ENCODE measurements around the gene ZNF750.
A peak's percentile ranks its signal among the peaks of the same experiment; 100 is the strongest.

Gene ZNF750

DNA sequence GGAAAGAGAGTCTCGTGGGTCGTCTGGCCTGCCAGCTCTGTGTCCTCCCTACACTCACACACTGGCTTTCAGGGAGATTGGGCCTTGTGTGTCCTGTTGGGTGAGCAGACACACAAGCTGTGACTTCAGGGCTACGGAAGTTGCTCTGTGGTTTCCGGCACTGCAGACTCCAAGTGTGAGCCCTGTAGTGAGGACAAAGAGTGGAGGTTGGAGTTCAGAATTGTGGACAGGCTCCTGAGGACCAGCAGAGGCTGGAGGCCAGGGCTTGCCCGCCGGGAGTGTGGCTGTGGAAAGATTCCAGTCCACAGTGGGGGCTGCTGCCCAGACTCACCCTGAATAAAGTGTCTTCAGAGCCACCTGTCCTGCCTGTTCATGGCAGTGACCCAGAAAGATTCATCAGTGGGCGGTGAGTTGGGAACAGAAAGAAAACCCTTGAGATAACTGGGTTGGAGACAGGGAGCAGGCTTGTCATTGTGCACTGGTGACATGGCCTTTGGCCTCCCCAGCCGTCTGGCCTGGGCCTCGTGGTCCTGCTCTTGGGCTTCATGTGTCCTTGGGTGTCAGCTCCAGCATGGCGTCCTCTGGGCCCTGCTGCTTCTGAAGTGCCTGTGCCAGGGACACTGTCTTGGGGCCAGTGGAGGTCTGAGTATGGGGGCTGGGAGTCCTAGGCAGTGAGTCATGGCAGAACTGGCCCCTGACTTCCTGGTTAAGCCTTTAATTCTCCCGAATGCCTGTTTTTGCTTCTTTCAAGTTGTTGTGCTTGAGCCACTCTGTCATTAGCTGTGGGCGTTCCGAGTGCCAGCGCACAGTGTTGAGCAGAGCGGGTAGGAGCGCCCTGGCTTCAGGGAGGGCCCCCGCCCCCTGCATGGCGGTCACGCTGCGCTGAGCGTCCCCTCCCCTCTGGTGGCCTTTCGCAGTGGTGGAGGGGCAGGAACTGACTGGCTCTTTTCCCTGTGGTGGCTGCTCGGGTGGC, 19.9 kb upstream of the ZNF750 start:
- no peak for DNase-seq (ENCODE audit: low read depth)

DNA sequence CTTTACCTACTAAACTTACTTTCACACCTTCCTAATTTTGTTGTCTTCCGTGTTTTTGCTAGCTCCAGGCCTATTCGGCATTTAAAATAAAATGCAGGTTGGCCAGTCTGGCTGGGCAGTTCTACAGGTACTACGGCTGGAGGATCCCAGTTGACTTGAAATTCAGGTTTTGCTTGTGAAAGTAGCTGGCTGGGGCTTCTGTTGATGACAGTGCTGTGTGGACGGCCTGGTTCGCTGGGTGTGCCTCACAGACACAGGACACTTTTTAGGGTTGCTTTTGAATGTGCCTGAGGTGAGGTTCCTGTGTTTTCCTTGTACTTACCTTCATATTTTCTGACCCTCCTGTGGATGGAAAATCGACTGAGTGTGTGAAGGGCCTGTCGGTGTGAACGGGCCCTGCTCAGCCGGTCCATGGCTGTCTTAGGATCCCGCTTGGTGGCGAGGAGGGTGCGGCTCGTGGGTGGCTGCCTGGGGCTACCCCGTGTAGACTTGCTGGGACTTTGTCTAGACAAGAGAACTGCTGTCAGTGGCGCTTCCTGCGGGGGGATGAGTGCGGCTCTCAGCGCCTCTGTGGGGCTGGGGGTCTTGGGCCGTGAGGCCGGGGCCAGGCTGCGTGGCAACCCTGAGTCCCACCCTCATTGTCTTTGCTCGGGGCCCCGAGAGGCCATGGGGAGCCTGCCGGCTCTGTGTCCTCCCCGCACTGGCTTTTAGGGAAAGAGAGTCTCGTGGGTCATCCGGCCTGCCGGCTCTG, 18.7 kb upstream of the ZNF750 start:
- DNase-seq (ENCODE audit: low read depth), result no peak

DNA sequence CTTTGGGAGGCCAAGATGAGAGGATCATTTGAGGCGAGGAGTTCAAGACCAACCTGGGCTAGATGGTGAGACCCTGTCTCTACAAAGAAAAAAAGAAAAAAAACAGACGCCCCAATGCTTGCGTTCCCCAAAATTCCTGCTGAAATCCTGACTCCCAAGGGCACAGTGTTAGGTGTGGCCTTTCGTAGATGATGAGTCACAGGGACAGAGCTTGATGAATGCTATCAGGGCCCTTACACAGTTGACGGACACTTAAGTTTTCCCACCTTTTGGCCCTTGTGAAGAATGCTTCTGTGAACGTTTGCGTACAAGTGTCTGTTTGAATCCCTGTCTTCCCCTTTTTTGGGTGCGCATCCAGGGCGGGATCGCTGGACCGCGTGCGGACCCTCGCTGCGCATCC, 16.5 kb upstream of the ZNF750 start:
- no peak for DNase-seq (ENCODE audit: low read depth)

DNA sequence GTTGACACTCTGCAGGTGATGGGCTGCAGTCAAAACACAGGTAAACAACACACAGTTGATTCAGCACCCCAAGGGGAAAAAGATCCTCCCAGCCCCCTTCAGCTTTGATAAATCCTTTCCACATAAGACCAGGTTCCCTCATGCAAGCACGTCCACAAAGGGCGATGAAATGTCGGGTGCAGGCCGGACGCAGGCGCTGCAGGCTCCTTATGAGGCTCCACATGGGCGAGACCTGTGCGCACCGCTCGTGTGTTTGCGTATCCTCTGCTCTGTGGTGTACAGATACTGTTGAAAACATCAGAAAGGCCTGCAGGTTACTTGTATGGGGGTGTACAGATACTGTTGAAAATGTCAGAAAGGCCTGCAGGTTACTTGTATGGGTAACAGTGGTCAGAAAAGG, 14.4 kb upstream of the ZNF750 start:
- no peak for DNase-seq (ENCODE audit: low read depth)

DNA sequence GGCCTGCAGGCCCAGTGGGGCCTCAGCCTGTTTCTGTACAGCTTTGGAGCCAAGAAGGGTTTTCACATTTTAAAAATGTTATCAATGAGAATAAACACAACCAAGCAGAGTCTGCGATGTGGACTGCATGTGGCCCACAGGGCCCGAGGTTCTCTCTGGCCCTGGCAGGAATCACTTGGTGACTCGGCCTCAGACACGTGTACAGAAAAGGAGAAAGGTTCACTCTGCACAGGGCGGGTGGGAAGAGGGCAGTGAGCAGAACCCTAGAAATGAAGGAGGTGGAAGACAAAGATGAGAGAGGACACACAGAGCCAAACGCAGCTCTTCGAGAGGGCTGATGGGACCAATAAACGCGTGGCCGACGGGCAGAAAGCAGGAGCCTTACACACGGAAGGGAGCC, 11.6 kb upstream of the ZNF750 start:
- DNase-seq (ENCODE audit: low read depth), result no peak

DNA sequence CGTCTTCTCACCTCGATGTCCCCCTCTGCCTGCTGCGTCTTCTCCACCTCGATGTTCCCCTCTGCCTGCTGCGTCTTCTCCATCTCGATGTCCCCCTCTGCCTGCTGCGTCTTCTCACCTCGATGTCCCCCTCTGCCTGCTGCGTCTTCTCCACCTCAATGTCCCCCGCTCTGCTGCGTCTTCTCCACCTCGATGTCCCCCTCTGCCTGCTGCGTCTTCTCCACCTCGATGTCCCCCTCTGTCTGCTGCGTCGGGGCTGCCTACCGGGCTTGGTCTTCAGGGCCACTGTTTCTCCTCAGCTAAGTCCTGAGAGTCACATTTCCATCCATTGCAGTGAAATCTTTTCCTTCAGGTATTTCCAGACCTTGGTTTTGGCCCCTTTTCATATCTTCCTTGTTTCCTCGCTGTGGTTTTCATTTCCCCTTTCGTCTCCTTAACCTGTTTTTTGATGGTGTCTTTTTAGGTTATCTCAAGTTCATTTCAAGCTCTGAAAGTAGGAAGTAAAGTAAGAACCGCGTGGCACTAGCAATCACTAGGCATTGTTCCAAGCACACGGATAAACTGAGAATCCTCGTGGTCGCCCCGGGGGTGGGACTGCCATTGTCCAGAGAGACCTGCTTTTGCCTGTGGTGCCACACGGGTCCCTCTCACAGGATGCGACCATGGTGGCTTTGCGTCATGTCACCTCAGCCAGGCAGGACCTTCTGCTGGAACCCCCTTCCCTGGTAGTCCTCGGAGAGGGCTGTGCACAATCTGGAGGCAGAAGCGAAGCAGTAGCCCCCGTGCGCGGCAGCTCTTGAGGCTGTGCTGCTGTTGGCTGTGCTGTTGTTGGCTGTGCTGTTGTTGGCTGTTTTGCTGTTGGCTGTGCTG, 9.5 kb upstream of the ZNF750 start:
- DNase-seq (ENCODE audit: low read depth), result no peak

DNA sequence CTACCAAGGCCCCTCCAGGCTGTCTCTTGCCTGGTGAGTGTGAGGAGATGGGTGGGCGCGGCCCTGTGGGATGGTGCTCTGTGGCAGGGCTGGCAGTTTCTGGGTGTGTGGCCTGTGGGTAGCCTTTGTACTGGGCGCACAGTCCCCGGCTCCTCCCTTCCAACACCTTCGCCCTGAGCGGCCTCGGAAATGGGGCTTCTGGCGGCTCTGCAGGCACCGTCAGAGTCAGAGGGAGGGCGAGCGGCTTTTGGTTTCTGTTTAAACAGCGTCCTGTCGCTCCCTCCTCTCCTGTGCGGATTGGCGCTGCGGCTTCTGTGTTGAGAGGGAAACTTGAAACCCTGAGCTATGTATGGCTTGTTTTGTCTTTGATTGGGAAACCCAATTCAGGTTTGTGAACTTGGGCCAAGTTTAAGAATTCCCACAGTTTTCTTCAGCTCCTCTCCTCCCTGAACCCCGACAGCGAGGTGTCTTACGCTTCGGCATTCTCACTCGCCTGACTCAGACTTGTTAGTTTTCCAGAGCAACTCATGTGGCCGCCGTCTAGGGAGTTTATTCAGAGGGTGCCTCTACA, 8.3 kb upstream of the ZNF750 start:
- DNase-seq (ENCODE audit: low read depth), result peak; percentile 72

DNA sequence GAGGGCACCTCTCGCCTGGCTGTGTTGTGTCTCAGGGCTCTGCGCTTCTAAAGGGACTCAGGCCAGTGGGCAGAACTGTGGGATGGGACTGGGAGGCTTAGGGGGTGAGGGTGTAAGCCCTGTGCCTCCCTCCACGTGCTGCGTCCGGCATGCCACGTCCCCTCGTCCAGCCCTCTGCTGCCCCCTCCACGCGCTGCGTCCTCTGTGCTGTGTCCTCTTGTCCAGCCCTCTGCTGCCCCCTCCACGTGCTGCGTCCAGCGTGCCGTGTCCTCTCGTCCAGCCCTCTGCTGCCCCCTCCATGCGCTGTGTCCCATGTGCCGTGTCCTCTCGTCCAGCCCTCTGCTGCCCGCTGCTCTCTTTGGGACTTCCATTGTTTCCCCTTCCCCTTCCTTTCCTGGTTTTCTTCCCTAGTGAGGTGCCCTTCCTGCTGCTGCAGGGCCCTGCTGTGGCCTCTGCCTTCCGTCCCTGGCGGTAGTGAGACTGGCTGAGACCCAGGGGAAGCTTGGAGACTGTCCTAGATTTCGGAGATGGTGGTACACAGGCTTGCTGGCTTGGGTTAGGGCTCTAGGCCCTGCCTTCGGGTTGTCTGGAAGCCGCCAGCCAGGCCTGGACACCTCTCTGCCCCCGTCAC, 6.4 kb upstream of the ZNF750 start:
- no peak for DNase-seq (ENCODE audit: low read depth)

DNA sequence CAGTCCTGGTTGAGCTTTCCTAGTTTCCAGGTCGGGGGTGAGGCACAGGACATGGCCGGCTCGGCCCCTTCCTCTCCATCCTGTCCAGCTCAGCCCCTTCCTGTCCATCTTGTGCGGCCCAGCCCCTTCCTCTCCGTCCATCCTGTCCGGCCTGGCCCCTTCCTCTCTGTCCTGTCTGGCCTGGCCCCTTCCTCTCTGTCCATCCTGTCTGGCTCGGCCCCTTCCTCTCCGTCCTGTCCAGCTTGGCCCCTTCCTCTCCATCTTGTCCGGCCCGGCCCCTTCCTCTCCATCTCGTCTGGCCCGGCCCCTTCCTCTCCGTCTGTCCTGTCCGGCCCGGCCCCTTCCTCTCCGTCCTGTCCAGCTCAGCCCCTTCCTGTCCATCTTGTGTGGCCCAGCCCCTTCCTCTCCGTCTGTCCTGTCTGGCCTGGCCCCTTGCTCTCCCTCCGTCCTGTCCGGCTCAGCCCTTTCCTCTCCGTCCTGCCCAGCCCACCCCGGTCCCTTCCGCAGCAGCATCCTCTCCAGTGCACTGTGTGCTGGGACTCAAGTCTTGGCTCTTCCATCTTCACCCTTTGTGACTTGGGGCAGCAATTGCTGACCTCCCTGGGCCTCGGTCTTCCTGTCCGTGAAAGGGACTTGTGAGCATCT, 5.5 kb upstream of the ZNF750 start:
- DNase-seq (ENCODE audit: low read depth), result no peak

DNA sequence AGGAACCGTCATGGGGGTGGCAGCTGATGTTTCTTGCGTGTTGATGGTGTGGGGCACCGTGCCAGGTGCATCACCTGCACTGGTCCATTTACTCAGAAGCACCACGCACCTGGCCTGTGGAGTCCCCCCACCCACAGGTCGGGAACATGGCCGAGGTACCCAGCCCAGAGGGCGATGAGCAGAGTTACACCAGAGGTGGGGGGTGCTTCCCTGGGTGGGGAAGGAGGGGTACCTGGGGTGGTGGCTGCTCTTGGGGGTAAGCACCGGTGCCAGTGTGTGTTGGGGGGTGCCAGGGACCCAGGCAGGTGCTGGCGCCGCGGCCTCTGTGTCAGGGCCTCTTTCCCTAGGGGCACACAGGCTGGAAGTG, 5.0 kb upstream of the ZNF750 start:
- DNase-seq (ENCODE audit: low read depth), result no peak

DNA sequence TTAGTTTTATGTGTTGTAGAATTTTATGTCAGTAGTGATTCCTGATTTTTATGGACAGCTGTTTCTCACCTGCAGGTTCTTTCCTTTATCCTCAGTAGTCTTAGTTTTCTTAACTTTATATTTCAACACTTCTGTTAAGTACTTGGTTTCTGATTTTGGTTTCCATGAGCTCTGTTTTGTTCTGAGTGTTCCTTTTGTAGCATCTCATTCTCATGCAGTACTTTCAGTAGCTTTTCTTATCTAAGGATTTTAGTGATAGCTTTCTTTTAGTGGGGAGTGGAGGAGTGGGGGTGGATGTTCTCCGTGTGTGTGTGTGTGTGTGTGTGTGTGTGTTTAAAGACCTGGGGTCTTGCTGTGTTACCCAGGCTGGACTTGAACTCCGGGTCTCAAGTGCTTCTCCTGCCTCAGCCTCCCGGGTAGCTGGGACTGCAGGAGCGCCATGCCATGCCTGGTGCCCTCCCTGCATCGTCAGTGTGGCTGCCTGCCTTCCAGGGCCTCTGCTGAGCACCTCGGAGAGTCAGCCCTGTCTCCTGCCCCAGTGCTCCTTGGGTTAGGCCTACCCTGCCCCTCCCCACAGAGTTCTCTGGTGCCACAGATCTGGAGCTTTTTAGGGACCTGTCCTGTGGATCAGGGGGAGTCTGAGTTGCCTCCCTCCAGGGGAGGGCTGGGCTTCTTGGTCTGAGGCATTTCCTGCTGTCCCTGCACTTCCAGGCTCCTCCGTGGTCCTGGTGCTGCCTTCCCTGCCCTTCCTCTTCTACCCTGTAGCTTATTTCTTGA, 4.3 kb upstream of the ZNF750 start:
- DNase-seq (ENCODE audit: low read depth), result no peak

DNA sequence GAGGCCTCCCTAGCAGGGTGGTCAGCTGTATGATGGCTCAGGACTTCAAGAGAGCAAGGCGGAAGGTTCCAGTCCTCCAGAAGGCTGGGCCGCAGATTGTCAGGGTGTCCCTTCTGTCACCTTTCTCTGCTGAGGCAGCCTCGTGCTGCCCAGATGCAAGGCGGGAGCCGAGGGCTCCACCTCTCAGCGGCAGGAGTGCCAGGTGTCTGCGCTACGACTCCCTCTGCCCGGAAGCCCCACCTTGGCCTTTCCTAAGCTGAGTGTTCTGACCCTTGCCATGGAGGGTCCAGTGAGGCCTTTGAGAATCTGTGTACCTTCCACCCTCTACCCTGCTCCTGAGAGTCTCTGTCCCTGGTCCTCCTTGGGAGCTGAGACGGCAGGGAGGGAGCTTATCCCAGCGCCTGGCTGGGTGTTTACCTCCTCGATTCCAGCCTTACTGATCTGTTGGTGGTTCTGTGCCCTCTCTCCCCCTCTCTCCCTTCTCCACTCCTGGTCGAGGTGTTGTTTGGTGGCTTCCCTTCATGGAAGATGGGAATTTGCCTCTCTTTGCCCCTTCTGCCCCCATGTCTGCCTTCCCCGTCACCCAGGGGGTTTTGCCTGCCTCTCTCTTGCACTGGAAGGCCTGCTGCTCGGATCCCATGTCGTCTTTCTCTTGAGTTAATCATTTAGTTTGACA, 2.2 kb upstream of the ZNF750 start:
- no peak for DNase-seq (ENCODE audit: low read depth)

DNA sequence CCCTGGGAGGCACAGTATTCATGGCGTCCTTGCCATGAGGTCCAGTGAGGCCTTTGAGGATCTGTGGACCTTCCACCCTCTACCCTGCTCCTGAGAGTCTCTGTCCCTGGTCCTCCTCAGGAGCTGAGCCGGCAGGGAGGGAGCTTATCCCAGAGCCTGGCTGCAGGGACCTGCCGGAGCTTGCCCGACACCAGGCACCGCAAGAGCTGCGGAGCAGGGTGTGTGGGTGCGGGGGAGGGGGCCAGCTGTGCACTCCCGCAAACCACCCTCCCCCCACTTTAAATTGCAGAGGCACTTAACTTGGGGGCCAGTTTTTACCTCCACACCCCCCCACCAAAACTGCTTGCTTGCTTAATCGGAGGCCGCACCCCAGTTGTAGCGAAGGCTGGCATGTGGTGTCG, 609 bp upstream of the ZNF750 start:
- DNase-seq (ENCODE audit: low read depth), result no peak

DNA sequence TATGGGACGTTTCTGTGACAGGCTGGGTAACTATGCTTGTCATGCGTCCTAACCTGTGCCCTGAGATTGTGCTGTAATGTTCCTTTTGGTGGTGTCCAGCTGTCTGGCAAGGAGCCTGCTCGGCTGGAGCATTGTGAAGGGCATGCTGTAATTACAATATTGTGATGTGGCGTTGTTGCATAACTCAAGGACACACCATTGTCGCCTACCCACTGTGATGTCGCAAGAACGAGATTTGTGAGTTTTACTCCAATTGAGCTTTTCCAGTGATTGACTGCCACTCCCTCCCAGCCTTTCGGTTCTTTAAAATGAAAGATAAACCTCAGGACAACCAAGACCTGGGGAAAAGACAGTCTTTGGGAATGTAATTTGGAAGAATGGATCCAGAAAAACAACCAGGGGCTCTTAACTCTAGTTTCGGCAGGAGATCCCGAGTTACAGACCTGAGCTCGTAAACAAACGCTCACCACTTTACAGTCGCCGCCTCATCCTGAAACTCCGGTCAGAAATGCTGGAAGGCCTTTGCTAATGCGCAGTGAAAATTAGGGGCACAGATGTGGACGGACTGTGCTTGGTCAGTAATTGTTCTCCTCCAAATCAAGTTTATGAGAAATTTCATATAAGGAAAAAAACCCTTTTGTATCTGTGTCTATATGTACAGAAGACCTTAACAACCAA, 1.3 kb downstream of the ZNF750 start:
- no peak for DNase-seq (ENCODE audit: low read depth)

DNA sequence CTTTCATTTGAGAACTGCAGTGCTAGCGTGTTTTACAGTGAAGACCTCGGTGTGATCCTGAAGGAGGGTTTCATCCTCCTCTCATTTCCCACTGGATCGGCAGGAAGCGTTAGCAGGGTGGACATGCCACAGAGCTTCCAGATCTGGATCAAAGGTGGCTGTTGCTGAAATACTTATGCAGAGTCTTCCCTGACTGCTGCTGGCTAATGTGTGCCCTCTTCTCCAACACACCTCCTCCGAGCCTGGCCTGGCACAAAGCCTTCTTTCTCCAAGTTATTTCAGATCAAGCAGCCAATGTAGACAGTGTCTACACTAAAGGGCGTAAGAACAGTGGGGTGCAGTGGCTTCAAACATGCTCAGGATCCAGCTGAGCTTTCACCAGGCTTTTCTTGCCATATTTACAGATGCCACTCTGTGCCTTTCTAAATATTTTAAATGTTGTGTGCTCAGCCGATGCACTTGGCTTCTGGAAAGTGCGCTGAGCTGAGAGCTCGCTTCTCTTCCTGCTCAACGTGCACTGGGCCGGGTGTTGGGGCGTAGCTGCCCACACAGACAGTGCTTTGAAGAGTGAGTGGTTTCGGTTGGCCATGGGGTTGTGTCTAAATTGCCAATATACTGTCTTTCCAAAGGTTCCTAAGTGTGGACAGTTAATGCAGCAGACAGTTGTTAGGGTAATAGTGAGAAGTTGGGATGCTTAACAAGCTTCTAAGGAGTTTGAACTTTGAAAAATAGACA, 2.1 kb downstream of the ZNF750 start:
- DNase-seq (ENCODE audit: low read depth), result no peak

DNA sequence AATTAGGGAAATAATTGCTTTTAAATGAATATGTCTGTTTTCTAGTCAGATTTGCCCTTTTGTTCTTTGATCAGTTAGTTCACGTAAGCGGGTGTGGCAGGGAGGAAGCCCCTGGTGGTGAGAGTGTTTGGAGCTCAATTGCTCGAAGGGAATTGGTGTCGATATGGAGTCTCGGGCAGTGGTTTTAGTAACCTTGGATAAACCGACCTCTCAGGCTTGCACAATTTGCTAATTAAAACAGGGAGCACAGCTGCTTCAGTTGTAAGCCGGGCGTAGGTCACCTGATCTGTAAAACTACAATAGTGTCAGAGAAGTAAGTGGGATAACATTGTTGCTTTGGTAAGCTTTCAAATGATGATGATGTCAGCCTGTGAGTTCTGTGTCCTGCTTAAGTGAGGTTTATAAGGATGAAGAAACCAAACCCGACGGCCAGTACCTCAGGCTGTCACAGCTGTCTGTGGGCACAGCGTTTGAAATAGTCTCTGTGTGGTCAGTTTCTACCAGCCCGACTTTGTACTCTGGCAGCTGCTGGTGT, 2.9 kb downstream of the ZNF750 start:
- no peak for DNase-seq (ENCODE audit: low read depth)

DNA sequence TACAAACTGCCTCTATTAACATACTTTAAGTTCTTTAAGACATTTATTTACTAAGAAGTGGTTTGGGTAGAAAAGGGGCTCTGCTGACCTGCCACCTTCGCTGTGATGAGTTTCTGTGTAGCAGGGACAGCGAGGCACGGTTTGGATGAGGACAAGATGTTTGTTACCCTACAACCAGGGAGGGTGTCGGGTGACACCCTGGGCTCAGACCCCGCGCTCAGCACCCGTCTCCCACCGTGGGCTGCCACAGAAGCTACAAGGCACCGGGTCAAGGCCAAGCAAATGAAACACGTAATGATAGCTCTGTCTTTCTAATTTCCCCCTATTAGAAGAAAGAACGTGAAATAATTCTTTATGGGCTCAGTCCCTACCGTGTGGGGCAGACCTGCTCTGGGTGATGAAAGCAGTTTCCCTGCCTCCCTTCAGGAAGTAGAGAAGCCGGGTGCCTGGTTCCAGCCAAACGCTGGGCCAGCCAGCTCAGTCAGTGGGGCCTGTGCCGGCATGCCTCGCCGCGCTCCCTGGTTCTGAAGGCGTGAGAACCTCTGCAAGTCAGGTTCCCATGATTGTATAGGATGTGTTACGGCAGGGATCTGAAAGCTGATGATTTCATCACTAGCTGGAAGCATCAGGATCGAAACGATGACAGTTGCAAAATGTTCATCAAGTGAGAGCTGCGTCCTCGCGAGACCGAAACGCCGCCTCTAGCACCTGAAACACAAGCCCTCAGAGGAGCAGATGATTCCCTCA, 3.9 kb downstream of the ZNF750 start:
- no peak for DNase-seq (ENCODE audit: low read depth)

All from stromal cell of bone marrow (primary cell).